ENCODE data around the gene MRM2. TPM values are rescaled to one million over a fixed set of nuclear protein-coding genes. Genes with fewer than 3 reads are reported as not detected.

Gene MRM2
- total and polyA plus RNA-seq, 2 experiments from 2014 or later = 14.8 to 31.3 TPM

DNA sequence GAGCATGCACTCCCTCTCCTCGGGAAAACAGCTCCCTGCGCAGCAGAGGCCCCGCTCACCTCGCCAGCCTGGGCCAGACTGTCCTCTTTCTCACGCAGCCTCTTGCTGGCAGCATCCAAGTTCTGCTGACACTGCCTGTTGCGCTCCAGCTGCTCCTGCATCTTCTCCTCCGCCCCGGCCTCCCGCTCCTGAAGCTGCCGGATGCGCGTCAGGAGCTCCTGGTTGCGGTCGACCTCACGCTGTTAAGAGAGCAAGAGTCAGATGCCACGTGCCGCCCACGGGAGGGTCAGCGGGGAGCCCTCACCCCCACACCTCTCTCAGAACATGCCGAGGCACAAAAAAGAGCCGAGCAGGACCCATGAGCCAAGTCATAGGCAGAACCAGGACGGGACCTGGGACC is 19.5 kb downstream of the MRM2 start:
- Histone ChIP-seq H3K79me2 (no peaks in the 10 kb centered on the region), H3K4me1 (ENCODE audit: insufficient read depth) (no peaks in the 10 kb centered on the region), H3K4me3 (no peak overlapping the region), H3K9me3 (ENCODE audit: low read depth) (no peaks in the 10 kb centered on the region), H3K4me2 (no peak overlapping the region), H3K27me3 (no peaks in the 10 kb centered on the region), H3K27ac (no peak overlapping the region), H2AFZ (no peak overlapping the region), H3K9me2 (replicated peaks; ENCODE audit: insufficient read depth) (no peaks in the 10 kb centered on the region), H3K36me3 (replicated peaks; ENCODE audit: insufficient read depth, low read depth) (no peaks in the 10 kb centered on the region), H4K20me1 (ENCODE audit: insufficient read depth, poor library complexity, severe bottlenecking) (no peaks in the 10 kb centered on the region)
- DNase-seq (ENCODE audit: low spot score) = no peak
- WGBS (ENCODE audit: low lambda C conversion rate, missing lambda C conversion rate) = 98% methylated on average over 22 of the region's 22 CpGs
- no peak for TF ChIP-seq EZH2 (IDR thresholded peaks at IDR 0.05; ENCODE audit: borderline replicate concordance)
- TF ChIP-seq EZH2phosphoT487 (IDR thresholded peaks at IDR 0.05; ENCODE audit: low read depth, severe bottlenecking, unreplicated experiment) = no peak
- TF ChIP-seq, protein P1, sequence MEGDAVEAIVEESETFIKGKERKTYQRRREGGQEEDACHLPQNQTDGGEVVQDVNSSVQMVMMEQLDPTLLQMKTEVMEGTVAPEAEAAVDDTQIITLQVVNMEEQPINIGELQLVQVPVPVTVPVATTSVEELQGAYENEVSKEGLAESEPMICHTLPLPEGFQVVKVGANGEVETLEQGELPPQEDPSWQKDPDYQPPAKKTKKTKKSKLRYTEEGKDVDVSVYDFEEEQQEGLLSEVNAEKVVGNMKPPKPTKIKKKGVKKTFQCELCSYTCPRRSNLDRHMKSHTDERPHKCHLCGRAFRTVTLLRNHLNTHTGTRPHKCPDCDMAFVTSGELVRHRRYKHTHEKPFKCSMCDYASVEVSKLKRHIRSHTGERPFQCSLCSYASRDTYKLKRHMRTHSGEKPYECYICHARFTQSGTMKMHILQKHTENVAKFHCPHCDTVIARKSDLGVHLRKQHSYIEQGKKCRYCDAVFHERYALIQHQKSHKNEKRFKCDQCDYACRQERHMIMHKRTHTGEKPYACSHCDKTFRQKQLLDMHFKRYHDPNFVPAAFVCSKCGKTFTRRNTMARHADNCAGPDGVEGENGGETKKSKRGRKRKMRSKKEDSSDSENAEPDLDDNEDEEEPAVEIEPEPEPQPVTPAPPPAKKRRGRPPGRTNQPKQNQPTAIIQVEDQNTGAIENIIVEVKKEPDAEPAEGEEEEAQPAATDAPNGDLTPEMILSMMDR (IDR thresholded peaks at IDR 0.05; ENCODE audit: poor library complexity) = no peak

DNA sequence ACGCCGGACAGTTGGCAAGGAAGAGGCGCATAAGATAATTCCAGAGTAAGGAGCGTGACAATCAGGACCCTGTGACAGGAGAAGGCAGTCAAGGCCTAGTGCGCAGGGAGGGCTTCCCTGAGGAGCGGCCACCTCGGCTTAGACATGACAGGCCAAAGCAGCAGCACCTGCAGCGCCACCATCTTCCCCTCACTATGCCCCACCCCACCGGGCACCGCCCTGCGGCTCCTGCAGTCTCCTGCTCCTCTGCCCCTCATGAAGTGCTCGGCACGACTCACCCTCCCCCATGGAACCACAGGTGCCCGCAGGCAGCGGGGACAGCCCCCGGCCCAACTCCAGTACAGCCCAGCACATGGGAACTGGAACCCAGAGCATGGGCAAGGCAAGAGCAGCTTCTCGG is 21.1 kb downstream of the MRM2 start:
- TF ChIP-seq EZH2phosphoT487 (IDR thresholded peaks at IDR 0.05; ENCODE audit: low read depth, severe bottlenecking, unreplicated experiment) (no peak), EZH2 (IDR thresholded peaks at IDR 0.05; ENCODE audit: borderline replicate concordance) (no peak)
- TF ChIP-seq, protein P1 (IDR thresholded peaks at IDR 0.05; ENCODE audit: poor library complexity) = no peak

DNA sequence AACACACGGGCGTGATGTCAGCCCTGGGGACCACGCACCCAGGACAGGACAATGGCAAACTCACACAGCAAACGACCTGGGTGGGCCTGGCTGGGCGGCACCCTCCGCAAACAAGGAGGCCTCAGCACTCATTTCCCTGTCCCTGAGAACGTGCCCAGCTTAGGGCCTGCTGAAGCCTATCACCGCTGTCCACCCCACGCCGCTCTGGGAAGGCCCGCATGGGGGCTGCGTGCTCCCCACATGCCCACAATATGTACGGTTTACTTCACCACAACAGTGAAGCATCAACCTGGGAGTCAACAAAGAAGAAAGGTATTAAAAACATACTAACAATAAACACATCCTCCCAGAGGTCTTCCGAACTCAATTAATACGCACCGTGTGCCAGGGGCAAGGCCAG is 21.5 kb downstream of the MRM2 start:
- no peaks in the 10 kb centered on the region for H3K36me3 ChIP-seq (replicated peaks; ENCODE audit: insufficient read depth, low read depth)

More for the DNA sequence above, 21.1 kb downstream of the MRM2 start:
- no peak overlapping the region for H3K4me3 ChIP-seq
- H3K36me3 ChIP-seq (replicated peaks; ENCODE audit: insufficient read depth, low read depth) = no peaks in the 10 kb centered on the region
- H3K27me3 ChIP-seq = no peaks in the 10 kb centered on the region
- H3K9me3 ChIP-seq (ENCODE audit: low read depth) = no peaks in the 10 kb centered on the region
- no peaks in the 10 kb centered on the region for H3K4me1 ChIP-seq (ENCODE audit: insufficient read depth)
- no peak overlapping the region for H3K4me2 ChIP-seq
- H4K20me1 ChIP-seq (ENCODE audit: insufficient read depth, poor library complexity, severe bottlenecking) = no peaks in the 10 kb centered on the region
- H2AFZ ChIP-seq = no peak overlapping the region
- H3K79me2 ChIP-seq = no peaks in the 10 kb centered on the region
- WGBS (ENCODE audit: low lambda C conversion rate, missing lambda C conversion rate) = 97% methylated on average over 14 of the region's 17 CpGs
- DNase-seq (ENCODE audit: low spot score) = no peak
- H3K27ac ChIP-seq = no peak overlapping the region
- H3K9me2 ChIP-seq (replicated peaks; ENCODE audit: insufficient read depth) = no peaks in the 10 kb centered on the region

More for the DNA sequence above, 21.5 kb downstream of the MRM2 start:
- Histone ChIP-seq H3K27me3 (no peaks in the 10 kb centered on the region), H3K9me2 (replicated peaks; ENCODE audit: insufficient read depth) (no peaks in the 10 kb centered on the region), H3K79me2 (no peaks in the 10 kb centered on the region), H4K20me1 (ENCODE audit: insufficient read depth, poor library complexity, severe bottlenecking) (no peaks in the 10 kb centered on the region), H3K9me3 (ENCODE audit: low read depth) (no peaks in the 10 kb centered on the region), H2AFZ (no peak overlapping the region), H3K27ac (no peak overlapping the region), H3K4me3 (no peak overlapping the region), H3K4me1 (ENCODE audit: insufficient read depth) (no peaks in the 10 kb centered on the region), H3K4me2 (no peak overlapping the region)
- no peak for TF ChIP-seq EZH2 (IDR thresholded peaks at IDR 0.05; ENCODE audit: borderline replicate concordance)
- no peak for TF ChIP-seq EZH2phosphoT487 (IDR thresholded peaks at IDR 0.05; ENCODE audit: low read depth, severe bottlenecking, unreplicated experiment)
- TF ChIP-seq, protein P1 (IDR thresholded peaks at IDR 0.05; ENCODE audit: poor library complexity) = no peak
- WGBS (ENCODE audit: low lambda C conversion rate, missing lambda C conversion rate) = 93% methylated on average over 16 of the region's 16 CpGs
- no peak for DNase-seq (ENCODE audit: low spot score)

All from hepatocyte (in vitro differentiated cells).